ENCODE results near the gene MAP2K1. TPM values are rescaled to one million over a fixed set of nuclear protein-coding genes. Genes with fewer than 3 reads are reported as not detected.

The MAP2K1 gene
- polyA plus RNA-seq, 1 of the 3 experiments (the other 2 are of a cell fraction), result 21.8 TPM

GRCh38 chr15:66472176-66472999, 85.7 kb downstream of the MAP2K1 start:
- no peak overlapping the region for H3K4me2 ChIP-seq
- ChIA-PET CTCF (interaction anchor here (0.9 to 2.2 kb wide), 3 partner anchors 25 to 112 kb away, joined by 3 to 11 read pairs (median 4); partner anchors contain the start of gene SNAPC5), POLR2A (no interaction called here)
- WGBS (ENCODE audit: low lambda C conversion rate), result 87% methylated on average over 8 of the region's 8 CpGs
- H3K4me1 ChIP-seq (ENCODE audit: control insufficient read depth in 1 of 2, insufficient read depth in 2 of 2, low read depth in 1 of 2, low read length in 1 of 2), result peaks cover 0 to 9% of the 10 kb centered on the region in 2 experiments; a peak in 1 of 4 replicates
- DNase-seq, result no peak
- H3K36me3 ChIP-seq (replicated peaks in 1 of 2; ENCODE audit: control insufficient read depth in 1 of 2, insufficient read depth in 2 of 2, low read length in 1 of 2), result no peaks in the 10 kb centered on the region
- no peaks in the 10 kb centered on the region for H3K9me3 ChIP-seq
- no peaks in the 10 kb centered on the region for H3F3A ChIP-seq (replicated peaks; ENCODE audit: insufficient read depth)
- H3K27ac ChIP-seq (ENCODE audit: low read depth in 2 of 2, low read length in 1 of 2), result no peak overlapping the region
- TF ChIP-seq ZBTB33 (IDR thresholded peaks at IDR 0.05; ENCODE audit: borderline replicate concordance, low read depth) (no peak), RAD21 (IDR thresholded peaks at IDR 0.05; ENCODE audit: low read length) (no peak), NRF1 (IDR thresholded peaks at IDR 0.05; ENCODE audit: low read depth, low read length) (no peak), PBX3 (IDR thresholded peaks at IDR 0.05) (no peak), POLR2AphosphoS5 (IDR thresholded peaks at IDR 0.05; ENCODE audit: low read depth, low read length) (no peak), SMC3 (IDR thresholded peaks at IDR 0.05; ENCODE audit: low read depth, low read length) (no peak), MXI1 (IDR thresholded peaks at IDR 0.05; ENCODE audit: low read depth, low read length) (no peak), ELF1 (IDR thresholded peaks at IDR 0.05) (no peak), EP300 (IDR thresholded peaks at IDR 0.05; ENCODE audit: borderline replicate concordance in 1 of 2, low read depth in 1 of 2, low read length in 1 of 2) (no peak), SIN3A (IDR thresholded peaks at IDR 0.05; ENCODE audit: borderline replicate concordance, low read depth, low read length) (no peak), RFX5 (IDR thresholded peaks at IDR 0.05; ENCODE audit: low read length) (no peak), NFIC (IDR thresholded peaks at IDR 0.05; ENCODE audit: borderline replicate concordance) (no peak), MEF2A (IDR thresholded peaks at IDR 0.05; ENCODE audit: borderline replicate concordance, low read depth) (no peak)
- TF ChIP-seq, protein P1, sequence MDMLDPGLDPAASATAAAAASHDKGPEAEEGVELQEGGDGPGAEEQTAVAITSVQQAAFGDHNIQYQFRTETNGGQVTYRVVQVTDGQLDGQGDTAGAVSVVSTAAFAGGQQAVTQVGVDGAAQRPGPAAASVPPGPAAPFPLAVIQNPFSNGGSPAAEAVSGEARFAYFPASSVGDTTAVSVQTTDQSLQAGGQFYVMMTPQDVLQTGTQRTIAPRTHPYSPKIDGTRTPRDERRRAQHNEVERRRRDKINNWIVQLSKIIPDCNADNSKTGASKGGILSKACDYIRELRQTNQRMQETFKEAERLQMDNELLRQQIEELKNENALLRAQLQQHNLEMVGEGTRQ (IDR thresholded peaks at IDR 0.05; ENCODE audit: borderline replicate concordance, low read depth, low read length), result no peak
- TF ChIP-seq, protein P2, sequence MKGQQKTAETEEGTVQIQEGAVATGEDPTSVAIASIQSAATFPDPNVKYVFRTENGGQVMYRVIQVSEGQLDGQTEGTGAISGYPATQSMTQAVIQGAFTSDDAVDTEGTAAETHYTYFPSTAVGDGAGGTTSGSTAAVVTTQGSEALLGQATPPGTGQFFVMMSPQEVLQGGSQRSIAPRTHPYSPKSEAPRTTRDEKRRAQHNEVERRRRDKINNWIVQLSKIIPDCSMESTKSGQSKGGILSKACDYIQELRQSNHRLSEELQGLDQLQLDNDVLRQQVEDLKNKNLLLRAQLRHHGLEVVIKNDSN (IDR thresholded peaks at IDR 0.05; ENCODE audit: borderline replicate concordance, low read depth), result no peak
- no peak overlapping the region for H3K9ac ChIP-seq
- H3K27me3 ChIP-seq (ENCODE audit: insufficient read depth), result no peaks in the 10 kb centered on the region
- H3K4me3 ChIP-seq (ENCODE audit: low read depth in 2 of 2, low read length in 1 of 2), result no peak overlapping the region
- H3K79me2 ChIP-seq (ENCODE audit: insufficient read depth), result no peaks in the 10 kb centered on the region
- no peak overlapping the region for H2AFZ ChIP-seq (ENCODE audit: low read depth)
- H4K20me1 ChIP-seq (ENCODE audit: insufficient read depth), result no peaks in the 10 kb centered on the region
- H3K9me2 ChIP-seq, result no peaks in the 10 kb centered on the region

All from SK-N-SH (cell line).